ENCODE measurements around the gene SHROOM3.

GRCh38 chr4:76615999-76616398 is 181.0 kb downstream of the SHROOM3 start:
- TF ChIP-seq CTCF (conservative IDR thresholded peaks at IDR 0.05; ENCODE audit: low read depth in 2 of 2) (no peak), EZH2 (IDR thresholded peaks at IDR 0.05; ENCODE audit: low read depth, unreplicated experiment) (no peak), EZH2phosphoT487 (IDR thresholded peaks at IDR 0.05; ENCODE audit: unreplicated experiment) (no peak), POLR2AphosphoS5 (IDR thresholded peaks at IDR 0.05; ENCODE audit: low read depth) (no peak), JUNB (IDR thresholded peaks at IDR 0.05; ENCODE audit: unreplicated experiment) (no peak), ZNF331 (CRISPR knock-in tag; IDR thresholded peaks at IDR 0.05; ENCODE audit: low read depth) (no peak), CREB1 (CRISPR knock-in tag; IDR thresholded peaks at IDR 0.05; ENCODE audit: low read depth) (no peak), STAT1 (IDR thresholded peaks at IDR 0.05; ENCODE audit: unreplicated experiment) (no peak), REST (IDR thresholded peaks at IDR 0.05; ENCODE audit: unreplicated experiment) (no peak), ETS1 (IDR thresholded peaks at IDR 0.05) (no peak), ZNF114 (CRISPR knock-in tag; IDR thresholded peaks at IDR 0.05) (no peak), ZNF462 (CRISPR knock-in tag; IDR thresholded peaks at IDR 0.05) (no peak)

Measured in GM23338 (cell line).